NCI-H226 (cell line): Measurements from ENCODE around the gene ZBED3.

Experiments used
- DNase-seq: peaks from one replicate; pipeline ENCODE4 v3.0.0-alpha.2; 2015

The ZBED3 gene

GRCh38 chr5:77076961-77077828 lies 9.9 kb downstream of the ZBED3 start:
- no peak for DNase-seq

- no peak for DNase-seq
Measured at GRCh38 chr5:77074745-77075144, 12.3 kb downstream of the ZBED3 start.

- peak; percentile 78 for DNase-seq
Measured at GRCh38 chr5:77073667-77074066, 13.4 kb downstream of the ZBED3 start.

- peak; percentile 20 for DNase-seq
Measured at GRCh38 chr5:77066823-77067442, 20.2 kb downstream of the ZBED3 start.

DNA sequence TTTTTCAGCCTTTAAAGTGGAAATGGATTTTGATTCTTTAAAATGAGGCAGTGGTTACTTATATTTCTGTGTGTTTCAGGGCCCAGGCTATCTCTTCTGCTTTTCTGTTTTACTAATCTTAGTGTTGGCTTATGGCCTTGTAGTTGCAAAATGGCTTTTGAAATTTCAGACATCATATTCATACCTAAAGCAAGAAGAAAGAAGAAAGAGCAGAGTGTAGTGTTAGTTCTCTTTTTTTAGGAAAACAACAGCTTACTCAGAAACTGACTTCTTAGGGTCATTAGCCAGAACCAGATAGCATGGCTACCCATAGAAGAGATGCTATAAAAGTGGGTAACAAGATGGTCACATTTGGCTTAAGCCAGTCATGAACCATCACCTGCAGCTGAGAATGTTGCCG lies 20.9 kb downstream of the ZBED3 start:
- no peak for DNase-seq

- no peak for DNase-seq
Measured at GRCh38 chr5:77065256-77065655, 21.8 kb downstream of the ZBED3 start.

DNA sequence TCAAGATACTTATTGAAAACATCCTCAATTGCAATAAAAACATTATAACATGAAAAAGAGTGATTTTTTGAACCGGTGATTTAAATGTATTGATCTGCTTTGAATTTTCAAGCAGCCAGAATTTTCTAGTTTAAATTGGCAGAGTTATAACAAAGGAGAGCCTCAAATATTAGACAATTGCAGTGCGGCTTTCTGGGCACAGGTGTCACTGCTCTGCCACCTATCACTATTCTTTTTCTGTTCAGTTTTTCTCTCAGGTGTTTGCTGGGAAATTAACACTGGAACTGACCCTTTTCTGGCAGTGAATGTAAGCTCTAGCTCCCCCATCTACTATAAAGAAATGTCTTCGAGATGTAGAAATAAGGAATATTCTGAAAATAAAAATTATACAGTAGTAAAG lies 23.0 kb downstream of the ZBED3 start:
- DNase-seq = no peak

GRCh38 chr5:77046416-77047073 lies 40.5 kb downstream of the ZBED3 start:
- DNase-seq = no peak

DNA sequence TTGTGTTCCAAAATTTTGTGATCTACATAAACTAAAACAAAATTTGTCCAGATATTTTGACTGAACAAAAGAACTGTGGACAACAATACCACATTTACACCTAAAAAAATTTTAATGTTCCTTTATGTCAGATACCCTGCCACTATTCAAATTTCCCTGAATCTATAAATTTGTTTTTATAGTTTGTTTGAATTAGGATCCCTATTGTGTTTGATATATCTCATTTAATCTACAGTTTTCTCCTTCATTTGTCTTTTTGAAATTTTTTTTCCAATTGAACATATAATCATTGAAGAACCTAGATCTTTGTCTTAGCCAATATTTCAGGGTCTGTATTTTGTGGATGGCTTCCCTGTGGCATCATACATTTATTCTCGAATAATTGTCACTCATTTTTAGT lies 51.1 kb downstream of the ZBED3 start:
- no peak for DNase-seq

- DNase-seq = no peak
Measured at GRCh38 chr5:77033338-77033737, 53.7 kb downstream of the ZBED3 start.

- DNase-seq = no peak
Measured at GRCh38 chr5:77032635-77033034, 54.5 kb downstream of the ZBED3 start.

DNA sequence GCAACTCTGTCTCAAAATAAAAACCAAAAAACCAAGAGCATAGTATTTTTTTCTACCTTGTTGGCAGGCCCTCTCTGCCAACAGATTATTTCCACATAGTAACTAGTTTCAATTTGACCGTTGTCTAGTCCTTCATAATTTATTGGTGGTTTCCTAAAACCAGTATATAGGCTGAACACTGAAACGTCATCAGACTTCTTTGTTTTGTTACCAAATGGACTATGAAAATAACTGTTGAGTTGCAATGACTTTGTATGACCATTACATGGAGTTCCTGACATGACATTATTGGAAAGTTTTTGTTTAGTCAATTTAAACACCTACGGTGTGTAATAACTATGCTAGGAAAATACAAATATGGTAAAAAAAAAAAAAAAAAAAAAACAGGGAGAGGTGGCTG lies 55.2 kb downstream of the ZBED3 start:
- DNase-seq = no peak

- peak; percentile 96 for DNase-seq
Measured at GRCh38 chr5:77030097-77031071, 56.7 kb downstream of the ZBED3 start, which contains the start of gene AGGF1. TSS of gene AGGF1 (plus strand) at chr5:77030404. CDS start at chr5:77030767, 363 bp downstream.

GRCh38 chr5:77029376-77029885 lies 57.7 kb downstream of the ZBED3 start:
- no peak for DNase-seq

GRCh38 chr5:77028631-77029375 lies 58.3 kb downstream of the ZBED3 start:
- no peak for DNase-seq

DNA sequence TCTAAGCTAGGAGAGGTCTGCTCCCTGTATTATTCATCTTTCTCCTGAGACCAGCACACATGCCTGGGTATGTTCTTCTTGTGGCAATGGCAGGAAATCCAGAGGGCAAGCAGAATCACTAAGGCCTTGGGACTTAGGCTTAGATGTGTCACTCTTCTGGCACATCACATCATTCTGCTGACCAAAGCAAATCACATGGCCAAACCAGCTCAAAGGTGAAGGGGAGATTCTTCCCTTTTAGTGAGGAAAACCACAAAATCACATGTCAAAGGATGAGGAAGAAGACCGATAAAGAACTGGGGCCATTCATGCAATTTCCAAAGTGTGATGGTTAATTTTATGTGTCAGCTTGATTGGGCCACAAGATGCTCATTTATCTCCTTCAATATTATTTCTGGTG lies 62.6 kb downstream of the ZBED3 start:
- DNase-seq = no peak

- DNase-seq = no peak
Measured at GRCh38 chr5:77022511-77023417, 64.3 kb downstream of the ZBED3 start.
